Tibial artery (tissue), 4 donors: ENCODE results near the gene MYH15.

Experiments used
- DNase-seq, 2 donors: peaks; one replicate each; pipeline ENCODE4 v3.0.0-alpha.2; 2019
- H3K27ac ChIP-seq, 2 donors: fragments of 200-600 bp; sonication (generic) in 1 of 2; 1 replicate in 1 of 2; 2 replicates in 1 of 2; pipeline ENCODE4 v1.5.1; 2018 to 2019; ENCODE audit warnings: mild to moderate bottlenecking in 1 of 2
- H3K27me3 ChIP-seq, 2 donors: fragments of 200-600 bp; sonication (generic) in 1 of 2; one replicate each; pipeline versions ENCODE4 v1.5.1 to v1.6.0; 2016 to 2019
- H3K36me3 ChIP-seq, 3 donors: fragments of 200-600 bp; sonication (generic) in 2 of 3; one replicate each; pipeline ENCODE4 v1.5.1; 2016 to 2019; ENCODE audit warnings: mild to moderate bottlenecking in 2 of 3
- H3K4me1 ChIP-seq, 4 donors: fragments of 200-600 bp; sonication (generic) in 2 of 4; 1 replicate in 3 of 4; 2 replicates in 1 of 4; pipeline ENCODE4 v1.5.1; 2016 to 2019
- H3K4me3 ChIP-seq, 2 donors: fragments of 200-600 bp; sonication (generic) in 1 of 2; 1 replicate in 1 of 2; 2 replicates in 1 of 2; pipeline ENCODE4 v1.5.1; 2018 to 2019; ENCODE audit warnings: mild to moderate bottlenecking in 2 of 2
- H3K9me3 ChIP-seq, 3 donors: fragments of 200-600 bp; sonication (generic) in 1 of 3; one replicate each; pipeline ENCODE4 v1.5.1; 2016 to 2019
- CTCF ChIP-seq, 2 experiments: fragments of 200-600 bp in 1 of 2; fragments of 450-650 bp in 1 of 2; IDR thresholded peaks; one replicate each; pipeline ENCODE4 v1.5.1; 2017 to 2019; ENCODE audit warnings: antibody characterized with exemption in 2 of 2, mild to moderate bottlenecking in 1 of 2, moderate library complexity in 1 of 2
- intact Hi-C: fragments of 100-400 bp; cut with DNase I; formaldehyde crosslinking; loops from one replicate; pipeline ENCODE4 v1.15.0; 2023; ENCODE audit warnings: low total_unique reads

MYH15 gene

GRCh38 chr3:108406063-108406660 is 104.2 kb downstream of the MYH15 start:
- TF ChIP-seq CTCF (IDR thresholded peaks at IDR 0.05) = no peak
- no peak overlapping the region for H3K27ac ChIP-seq

GRCh38 chr3:108404368-108404767 is 106.0 kb downstream of the MYH15 start:
- H3K4me3 ChIP-seq = no peak overlapping the region
- no peaks in the 10 kb centered on the region for H3K36me3 ChIP-seq
- intact Hi-C loops = no loop called here
- TF ChIP-seq CTCF (IDR thresholded peaks at IDR 0.05) = no peak
- H3K9me3 ChIP-seq = no peaks in the 10 kb centered on the region
- H3K4me1 ChIP-seq = no peaks in the 10 kb centered on the region
- no peaks in the 10 kb centered on the region for H3K27me3 ChIP-seq
- H3K27ac ChIP-seq = no peak overlapping the region
- DNase-seq = no peak

More at GRCh38 chr3:108406063-108406660, 104.2 kb downstream of the MYH15 start:
- no peaks in the 10 kb centered on the region for H3K27me3 ChIP-seq
- DNase-seq = no peak
- H3K9me3 ChIP-seq = no peaks in the 10 kb centered on the region
- intact Hi-C loops = no loop called here
- H3K4me3 ChIP-seq = no peak overlapping the region
- no peaks in the 10 kb centered on the region for H3K36me3 ChIP-seq
- H3K4me1 ChIP-seq = no peaks in the 10 kb centered on the region

- Histone ChIP-seq H3K4me3 (no peak overlapping the region), H3K27me3 (no peaks in the 10 kb centered on the region), H3K9me3 (no peaks in the 10 kb centered on the region), H3K27ac (no peak overlapping the region), H3K4me1 (no peaks in the 10 kb centered on the region), H3K36me3 (no peaks in the 10 kb centered on the region)
- TF ChIP-seq CTCF (IDR thresholded peaks at IDR 0.05) = no peak
- intact Hi-C loops = no loop called here
- no peak for DNase-seq
These were observed 106.6 kb downstream of the MYH15 start for GRCh38 chr3:108403686-108404345.

GRCh38 chr3:108403198-108403597 is 107.2 kb downstream of the MYH15 start:
- no peaks in the 10 kb centered on the region for H3K9me3 ChIP-seq
- no peak for TF ChIP-seq CTCF (IDR thresholded peaks at IDR 0.05)
- no peaks in the 10 kb centered on the region for H3K4me1 ChIP-seq
- no peak for DNase-seq
- H3K4me3 ChIP-seq = no peak overlapping the region
- intact Hi-C loops = no loop called here
- H3K27ac ChIP-seq = no peak overlapping the region
- no peaks in the 10 kb centered on the region for H3K36me3 ChIP-seq
- H3K27me3 ChIP-seq = no peaks in the 10 kb centered on the region

DNA sequence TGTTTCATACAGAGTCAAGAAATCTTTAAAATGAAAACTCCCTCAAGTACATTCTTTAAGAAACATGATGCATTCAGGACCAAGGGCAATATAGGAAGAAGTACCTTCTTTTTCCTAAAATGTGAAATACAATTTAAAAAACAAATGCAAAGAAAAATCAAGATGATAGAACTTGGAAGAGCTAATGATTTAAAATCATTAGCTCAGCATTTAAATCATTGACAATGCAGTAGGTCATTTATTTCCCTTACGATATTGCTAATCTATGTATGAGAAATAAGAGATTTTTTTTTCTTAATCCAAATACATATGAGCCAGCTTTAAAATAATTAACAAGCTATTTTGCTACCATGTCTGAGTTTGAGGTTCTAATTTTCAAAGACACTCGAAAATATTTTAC is 108.6 kb downstream of the MYH15 start:
- Histone ChIP-seq H3K27me3 (no peaks in the 10 kb centered on the region), H3K4me3 (no peak overlapping the region), H3K9me3 (no peaks in the 10 kb centered on the region), H3K27ac (no peak overlapping the region), H3K36me3 (no peaks in the 10 kb centered on the region), H3K4me1 (no peaks in the 10 kb centered on the region)
- no peak for DNase-seq
- TF ChIP-seq CTCF (IDR thresholded peaks at IDR 0.05) = no peak
- intact Hi-C loops = no loop called here
